ENCODE measurements around the gene TMEM127.
"Not testable (repeated sequence)": the region's sequence is repeated elsewhere in the genome, so short reads cannot be mapped to it uniquely, and the experiment has no call there.

The TMEM127 gene

DNA sequence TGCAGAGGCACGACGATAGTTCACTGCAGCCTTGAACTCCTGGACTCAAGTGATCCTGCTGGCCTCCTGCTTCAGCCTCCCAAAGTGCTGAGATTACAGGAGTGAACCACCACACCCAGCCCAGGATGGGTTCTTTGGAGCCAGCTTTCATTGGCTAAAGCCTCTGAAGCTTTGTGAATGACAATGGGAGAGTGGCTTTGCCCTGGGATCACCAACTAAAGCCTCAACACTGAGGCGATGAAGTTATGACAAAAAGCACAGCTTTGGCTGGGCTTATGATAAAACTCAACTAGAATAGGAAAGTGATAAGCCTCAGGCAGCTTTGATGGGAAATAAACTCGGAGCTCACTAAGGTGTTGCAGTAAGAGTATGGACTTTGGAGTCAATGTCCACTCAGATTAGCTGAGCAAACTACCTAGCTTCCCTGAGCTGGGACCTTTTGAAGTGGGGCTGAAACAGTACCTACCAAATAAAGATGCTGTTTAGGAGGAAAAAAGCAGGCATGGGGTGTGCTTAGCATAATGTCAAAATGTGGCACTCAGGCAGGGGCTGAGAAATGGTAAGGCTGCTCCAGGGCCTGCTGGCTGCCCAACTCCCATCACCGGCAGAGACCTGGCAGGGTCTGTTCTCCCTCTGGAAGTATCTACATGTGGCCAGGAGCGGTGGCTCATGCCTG is 4.3 kb downstream of the TMEM127 start:
- H3K4me3 ChIP-seq (ENCODE audit: low read depth in 1 of 2, low read length in 1 of 2), result peak overlapping the region in 1 of 2 experiments; percentile 59
- TF ChIP-seq CTCF (IDR thresholded peaks at IDR 0.05), result no peak
- H3K27me3 ChIP-seq, result no peaks in the 10 kb centered on the region
- peaks cover 79 to 87% of the 10 kb centered on the region in 2 experiments for H3K4me1 ChIP-seq (ENCODE audit: control insufficient read depth in 1 of 2, insufficient read depth in 1 of 2, low read depth in 1 of 2, low read length in 1 of 2)
- peaks cover 48% of the 10 kb centered on the region for H3K36me3 ChIP-seq
- H3K27ac ChIP-seq, result peak overlapping the region; percentile 96
- H3K9me3 ChIP-seq, result no peaks in the 10 kb centered on the region

GRCh38 chr2:96260387-96261260 is 5.2 kb downstream of the TMEM127 start:
- TF ChIP-seq CTCF (IDR thresholded peaks at IDR 0.05), result peak; percentile 16
- H3K4me1 ChIP-seq (ENCODE audit: control insufficient read depth in 1 of 2, insufficient read depth in 1 of 2, low read depth in 1 of 2, low read length in 1 of 2), result peaks cover 86 to 91% of the 10 kb centered on the region in 2 experiments
- peak overlapping the region; percentile 3 to 59 for H3K4me3 ChIP-seq (ENCODE audit: low read depth in 1 of 2, low read length in 1 of 2)
- peak overlapping the region; percentile 96 for H3K27ac ChIP-seq
- H3K9me3 ChIP-seq, result no peaks in the 10 kb centered on the region
- no peaks in the 10 kb centered on the region for H3K27me3 ChIP-seq
- peaks cover 53% of the 10 kb centered on the region for H3K36me3 ChIP-seq

DNA sequence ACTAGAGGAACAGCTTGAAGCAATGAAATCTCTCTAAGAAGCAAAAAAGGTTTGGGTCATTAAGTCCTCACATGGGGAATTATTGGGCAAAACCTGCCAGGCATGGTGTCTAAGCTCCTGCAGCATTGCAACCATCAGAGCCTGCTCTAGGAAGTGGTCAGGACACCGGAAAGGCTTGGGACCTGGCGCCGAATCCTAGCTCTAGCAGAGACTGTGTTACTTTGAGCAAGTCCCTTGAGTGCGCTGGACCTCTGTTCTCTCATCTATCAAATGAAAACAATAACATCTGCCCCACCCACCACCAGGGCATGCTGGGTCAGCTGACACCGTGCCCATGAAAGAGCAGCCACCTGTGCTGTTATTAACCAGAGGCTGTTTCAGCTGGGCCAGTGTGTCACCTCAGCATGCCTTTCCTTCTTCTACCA is 6.3 kb downstream of the TMEM127 start:
- H3K4me3 ChIP-seq (ENCODE audit: low read depth in 1 of 2, low read length in 1 of 2), result peak overlapping the region in 1 of 2 experiments; percentile 59
- peak overlapping the region; percentile 96 for H3K27ac ChIP-seq
- peaks cover 59% of the 10 kb centered on the region for H3K36me3 ChIP-seq

DNA sequence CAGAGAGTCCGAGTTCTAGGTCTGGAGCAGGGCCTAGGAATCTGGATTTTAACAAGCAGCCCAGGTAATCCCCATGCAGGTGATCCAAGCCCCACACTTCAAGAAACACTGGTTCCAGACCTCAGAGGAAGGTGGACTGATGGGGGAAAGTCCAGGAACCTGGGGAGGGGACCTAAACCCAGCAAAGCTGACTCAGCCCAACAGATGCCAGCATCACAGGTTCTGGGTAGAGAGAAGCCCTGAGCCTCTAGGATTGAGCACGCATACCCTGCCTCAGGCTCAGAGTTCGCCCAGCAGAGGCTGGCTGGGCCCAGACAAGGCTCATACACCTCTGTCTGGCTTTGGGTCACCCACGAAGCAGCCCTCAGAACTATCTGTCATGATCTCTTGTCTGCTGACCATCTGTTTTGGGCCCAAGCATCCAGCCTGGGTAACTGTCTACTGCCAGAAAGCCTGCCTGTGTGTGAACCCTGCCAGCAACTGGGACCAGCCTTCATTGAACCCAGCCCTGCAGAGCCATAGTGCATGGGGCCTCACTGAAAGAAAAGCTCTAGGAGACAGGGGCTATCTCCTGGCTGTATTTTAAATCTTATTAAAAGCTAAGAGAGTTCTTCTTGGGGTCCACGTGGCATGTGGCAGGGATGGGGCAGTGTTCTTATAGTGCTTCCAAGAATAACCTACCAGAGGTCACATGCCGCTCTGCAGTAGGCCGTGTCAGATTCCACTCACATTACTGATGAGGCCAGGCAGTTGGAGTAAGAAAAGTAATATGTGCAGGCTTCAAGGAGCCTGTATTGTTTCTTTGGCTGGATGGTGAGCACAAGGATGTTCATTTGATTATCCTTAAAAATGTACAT is 7.4 kb downstream of the TMEM127 start:
- H3K4me1 ChIP-seq (ENCODE audit: control insufficient read depth in 1 of 2, insufficient read depth in 1 of 2, low read depth in 1 of 2, low read length in 1 of 2), result peaks cover 78 to 90% of the 10 kb centered on the region in 2 experiments
- peak overlapping the region; percentile 96 for H3K27ac ChIP-seq
- H3K27me3 ChIP-seq, result no peaks in the 10 kb centered on the region
- no peak for TF ChIP-seq CTCF (IDR thresholded peaks at IDR 0.05)
- peaks cover 59% of the 10 kb centered on the region for H3K36me3 ChIP-seq
- H3K9me3 ChIP-seq, result no peaks in the 10 kb centered on the region
- peak overlapping the region; percentile 44 to 59 for H3K4me3 ChIP-seq (ENCODE audit: low read depth in 1 of 2, low read length in 1 of 2)

More for the DNA sequence above, 6.3 kb downstream of the TMEM127 start:
- H3K9me3 ChIP-seq, result no peaks in the 10 kb centered on the region
- TF ChIP-seq CTCF (IDR thresholded peaks at IDR 0.05), result no peak
- H3K4me1 ChIP-seq (ENCODE audit: control insufficient read depth in 1 of 2, insufficient read depth in 1 of 2, low read depth in 1 of 2, low read length in 1 of 2), result peaks cover 89 to 95% of the 10 kb centered on the region in 2 experiments
- no peaks in the 10 kb centered on the region for H3K27me3 ChIP-seq

DNA sequence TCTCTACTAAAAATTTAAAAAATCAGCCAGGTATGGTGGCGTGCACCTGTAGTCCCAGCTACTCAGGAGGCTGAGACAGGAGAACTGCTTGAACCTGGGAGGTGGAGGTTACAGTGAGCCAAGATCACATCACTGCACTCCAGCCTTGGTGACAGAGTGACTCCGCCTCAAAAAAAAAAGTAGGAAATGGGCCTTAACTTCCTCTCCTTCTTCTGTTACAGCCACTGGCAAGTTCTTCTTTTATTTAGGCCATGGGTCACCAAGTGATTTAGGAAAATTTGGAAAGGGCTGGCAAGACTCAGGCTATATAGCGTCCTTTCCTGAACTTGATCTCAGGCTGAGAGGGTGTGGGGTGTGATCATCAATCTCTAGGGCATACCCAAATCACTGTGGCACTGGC is 8.1 kb downstream of the TMEM127 start:
- Histone ChIP-seq H3K36me3 (peaks cover 60% of the 10 kb centered on the region), H3K27ac (peak overlapping the region; percentile 96), H3K4me1 (ENCODE audit: control insufficient read depth in 1 of 2, insufficient read depth in 1 of 2, low read depth in 1 of 2, low read length in 1 of 2) (peaks cover 76 to 86% of the 10 kb centered on the region in 2 experiments)

More for the DNA sequence above, 8.1 kb downstream of the TMEM127 start:
- H3K9me3 ChIP-seq, H3K27me3 ChIP-seq: not testable (repeated sequence)
- H3K4me3 ChIP-seq (ENCODE audit: low read depth in 1 of 2, low read length in 1 of 2), result peak overlapping the region; percentile 44 to 59
